GM18502 (cell line): Measurements from ENCODE around the gene GRID2.
"Not testable (repeated sequence)": the region's sequence is repeated elsewhere in the genome, so short reads cannot be mapped to it uniquely, and the experiment has no call there.

Source experiments
- ATAC-seq: cut with Tn5 transposase; IDR thresholded peaks from one replicate; pipeline ENCODE4 v1.9.1; 2021; ENCODE audit warnings: mild to moderate bottlenecking; ENCODE audit not compliant: unreplicated experiment, poor library complexity

GRID2 gene

DNA sequence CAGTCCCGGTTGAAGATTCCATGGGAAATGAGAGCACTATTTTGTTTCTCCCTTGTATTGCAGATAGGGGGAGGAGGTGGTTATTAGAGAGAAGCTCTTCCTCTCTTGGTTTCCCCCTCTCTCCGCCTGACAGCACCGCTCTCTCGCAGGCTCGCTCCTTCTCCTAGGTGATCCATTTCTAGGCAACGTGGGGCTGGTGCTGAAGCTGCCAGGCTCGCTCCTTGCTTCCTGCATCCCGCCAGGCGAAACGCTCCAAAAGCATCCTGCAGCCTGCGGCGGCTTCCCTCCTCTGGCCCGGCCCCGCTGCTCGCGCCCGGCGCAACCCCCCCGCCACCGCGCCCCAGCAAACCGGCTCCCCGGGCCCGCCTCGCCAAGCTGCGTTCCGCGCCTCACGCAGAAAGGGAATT, at the start of gene GRID2:
GRID2 (plus strand) TSS at position 346 of the 407 bp plus-strand sequence.
- ATAC-seq = no peak

DNA sequence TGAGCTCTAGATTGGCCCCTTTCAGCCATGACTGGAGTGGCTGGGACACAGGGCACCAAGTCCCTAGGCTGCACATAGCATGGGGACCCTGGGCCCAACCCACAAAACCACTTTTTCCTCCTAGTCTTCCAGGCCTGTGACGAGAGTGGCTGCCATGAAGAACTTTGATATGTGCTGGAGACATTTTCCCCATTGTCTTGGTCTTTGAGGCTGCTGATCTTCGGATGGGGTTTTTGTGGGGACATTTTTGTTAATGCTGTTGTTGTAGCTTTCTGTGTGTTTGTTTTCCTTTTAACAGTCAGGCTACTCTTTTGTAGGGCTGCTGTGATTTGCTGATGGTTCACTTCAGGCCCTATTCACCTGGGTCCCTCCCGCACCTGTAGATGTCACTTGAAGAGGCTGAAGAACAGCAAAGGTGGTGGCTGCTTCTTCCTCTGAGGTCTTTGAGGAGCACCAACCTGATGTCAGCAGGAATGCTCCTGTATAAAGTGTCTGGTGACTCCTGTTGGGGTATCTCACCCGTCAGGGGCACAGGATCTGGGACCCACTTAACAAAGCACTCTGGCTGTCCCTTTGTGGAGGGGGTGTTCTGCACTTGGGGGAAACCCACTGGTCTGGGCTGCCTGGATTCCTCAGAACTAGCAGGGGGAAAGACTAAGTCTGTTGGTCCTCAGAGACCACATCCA, 49.6 kb upstream of the GRID2 start:
- no peak for ATAC-seq

DNA sequence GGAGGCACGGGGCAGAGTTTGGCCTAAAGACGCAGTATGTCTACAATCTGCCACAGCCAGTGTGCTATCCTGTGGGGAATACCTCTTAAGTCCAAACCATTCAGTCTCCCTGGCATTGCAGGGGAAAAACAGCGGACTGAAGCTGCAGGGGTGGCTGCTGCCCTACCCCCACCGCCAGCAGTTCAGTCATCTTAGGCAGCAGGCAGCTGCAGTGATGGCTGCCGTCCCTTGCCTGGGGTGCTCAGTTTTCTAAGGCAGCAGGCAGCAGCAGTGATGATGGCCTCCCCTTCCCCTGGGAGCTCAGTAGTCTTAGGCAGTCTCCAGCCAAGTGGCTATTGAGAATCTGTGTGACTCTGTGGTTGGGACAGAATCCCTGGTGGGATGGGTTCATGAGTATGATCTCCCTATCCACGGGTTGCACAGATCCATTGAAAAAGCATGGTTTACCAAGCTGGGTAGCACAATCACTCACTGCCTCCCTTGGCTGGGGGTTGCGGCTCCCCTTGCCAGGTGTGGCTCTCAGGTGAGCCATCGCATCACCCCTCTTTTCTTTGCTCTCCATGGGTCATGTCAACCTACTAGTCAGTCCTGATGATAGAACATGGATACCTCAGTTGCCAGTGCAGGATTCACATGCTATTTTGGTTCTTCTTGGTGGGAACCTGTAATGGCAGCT, 48.9 kb upstream of the GRID2 start:
- no peak for ATAC-seq

DNA sequence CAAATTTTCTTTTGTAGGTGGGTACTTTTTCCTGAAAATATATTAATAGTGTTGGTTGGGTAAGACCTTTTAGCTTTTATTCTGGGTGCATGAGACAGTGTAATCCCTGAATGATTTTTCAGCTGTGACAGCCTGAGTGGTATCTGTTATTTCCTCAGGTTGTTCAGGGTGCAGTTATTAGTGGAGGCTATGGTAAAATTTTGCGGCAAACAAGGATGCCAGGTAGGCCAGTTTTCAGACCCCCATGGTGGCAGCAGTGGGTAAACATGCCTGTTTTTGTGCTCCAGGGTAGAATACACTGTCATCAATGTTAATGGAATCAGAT, 47.9 kb upstream of the GRID2 start:
- ATAC-seq = no peak

DNA sequence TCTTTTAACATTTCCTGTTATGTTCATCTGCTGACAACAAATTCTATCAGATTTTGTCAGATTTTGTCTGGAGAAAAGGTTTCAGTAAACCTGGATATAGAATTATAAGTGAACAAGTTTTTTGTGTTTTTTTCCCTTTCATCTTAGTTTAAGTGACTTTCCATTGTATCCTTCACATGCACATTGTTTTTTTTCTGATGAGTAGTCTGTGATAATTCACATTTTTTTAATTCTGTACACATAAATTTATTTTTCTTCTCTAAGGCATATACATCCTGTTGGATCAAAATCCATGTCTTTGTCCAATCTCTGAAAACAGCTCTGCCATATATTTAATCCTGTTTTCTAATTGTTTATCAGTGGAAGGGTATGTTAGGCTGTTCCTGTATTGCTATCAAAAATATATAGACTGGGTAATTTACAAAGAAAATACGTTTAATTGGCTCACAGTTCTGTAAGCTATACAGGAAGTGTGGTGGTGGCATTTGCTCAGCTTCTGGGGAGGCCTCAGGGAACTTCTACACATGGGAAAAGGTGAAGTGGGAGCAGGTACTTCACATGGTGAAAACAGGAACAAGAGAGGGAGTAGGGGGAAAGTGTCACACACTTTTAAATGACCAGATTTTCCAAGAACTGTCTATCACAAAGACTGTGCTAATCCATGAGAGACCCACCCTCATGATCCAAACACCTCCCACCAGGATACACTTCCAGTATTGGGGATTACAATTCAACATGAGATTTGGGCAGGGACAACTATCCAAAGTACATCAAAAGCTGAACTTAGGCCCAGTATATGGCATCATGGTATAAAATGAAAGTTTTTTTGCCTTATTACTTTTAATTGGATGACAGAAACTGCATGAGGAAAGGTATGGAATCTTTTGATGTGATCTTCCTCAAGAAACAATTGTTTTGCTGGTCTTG, 45.6 kb upstream of the GRID2 start:
- no peak for ATAC-seq

DNA sequence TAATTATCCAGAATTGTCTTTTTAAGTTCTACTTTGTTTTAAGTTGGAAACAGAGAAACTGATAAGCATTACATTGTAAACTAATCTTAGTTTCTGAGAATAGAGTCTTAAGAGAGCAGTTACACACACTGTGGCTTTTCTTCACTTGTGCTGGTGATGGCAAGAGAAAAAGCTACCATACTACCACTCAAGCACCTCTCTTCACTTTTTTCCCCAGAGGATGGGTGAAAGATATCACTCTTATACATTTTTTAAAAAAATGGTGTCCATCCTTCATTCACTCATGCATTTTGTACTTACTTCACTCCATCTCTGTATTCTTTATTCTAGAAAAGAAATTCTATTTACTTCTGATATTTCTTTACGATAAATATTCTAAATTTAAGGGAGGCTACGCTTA, 42.5 kb upstream of the GRID2 start:
- no peak for ATAC-seq

DNA sequence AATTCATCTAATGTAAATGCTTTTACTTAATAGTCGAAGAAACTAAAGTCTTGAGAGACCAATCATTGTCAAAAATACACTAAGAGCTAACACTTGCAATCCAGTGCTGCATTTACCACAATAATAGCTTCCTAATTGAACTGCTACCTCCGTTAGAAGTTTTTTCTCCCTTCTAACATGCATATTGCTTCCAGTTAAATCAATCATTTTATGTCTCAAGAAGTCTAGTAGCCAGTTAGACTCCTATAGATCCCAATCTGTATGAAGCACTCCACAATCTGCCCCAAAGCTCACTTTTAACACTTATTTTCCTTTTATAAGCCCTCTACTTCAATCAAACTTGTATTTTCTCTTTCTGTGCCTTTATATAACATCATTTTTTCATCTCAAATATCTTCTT, 41.4 kb upstream of the GRID2 start:
- ATAC-seq = no peak

DNA sequence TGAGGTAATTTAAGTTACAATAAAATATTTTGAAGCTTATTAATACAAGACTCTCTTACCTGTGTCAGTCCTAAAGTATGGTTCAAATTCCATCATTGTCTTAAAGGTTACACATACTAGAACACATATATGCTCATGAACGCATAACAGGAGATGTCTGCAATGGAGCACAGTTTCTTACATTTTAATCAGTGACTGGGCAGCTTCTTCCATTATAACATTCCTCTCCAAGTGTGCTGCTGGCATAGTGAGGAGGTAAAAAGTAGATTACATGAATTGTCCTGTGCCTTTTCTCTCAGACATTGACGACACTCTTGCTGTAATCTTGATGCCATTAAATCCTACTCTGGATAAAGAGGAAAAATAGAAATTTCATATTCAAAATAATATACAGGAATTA, 40.8 kb upstream of the GRID2 start:
- no peak for ATAC-seq

DNA sequence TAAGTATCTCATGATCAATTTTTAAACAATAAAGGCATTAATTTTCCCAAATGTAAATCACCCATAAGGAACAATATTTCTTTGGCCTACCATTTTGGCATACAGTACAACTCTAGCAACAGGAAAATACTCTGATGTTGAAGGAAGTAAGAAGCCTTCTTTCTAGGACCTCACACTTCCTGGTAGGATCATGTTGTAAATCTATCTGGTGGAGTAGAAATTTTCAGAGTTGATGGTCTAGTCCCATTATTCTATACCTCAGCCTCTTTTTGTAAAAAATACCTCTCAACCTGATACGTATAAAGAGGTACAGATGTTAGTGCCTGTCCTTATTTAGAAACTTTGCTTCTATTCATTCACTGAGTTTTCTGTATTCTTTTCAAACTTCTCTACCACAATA, 40.2 kb upstream of the GRID2 start:
- no peak for ATAC-seq

DNA sequence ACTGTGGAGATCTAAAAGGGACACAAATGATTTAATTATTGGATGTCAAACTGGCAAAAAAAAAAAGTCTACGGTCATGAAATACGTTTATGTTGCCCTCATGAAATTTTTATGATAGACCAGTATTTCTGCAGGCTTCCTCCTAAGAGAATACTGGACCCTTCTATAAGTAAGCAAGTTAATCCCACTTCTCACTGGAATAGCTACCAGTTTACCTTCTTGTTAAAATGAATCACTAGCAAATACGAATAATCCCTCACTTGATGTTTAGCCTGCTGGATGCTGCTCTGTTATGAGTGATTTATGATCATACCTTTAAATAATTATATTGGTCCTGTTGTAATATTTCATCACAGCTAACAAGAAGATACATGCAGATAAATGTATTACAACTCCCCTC, 39.6 kb upstream of the GRID2 start:
- ATAC-seq = no peak

DNA sequence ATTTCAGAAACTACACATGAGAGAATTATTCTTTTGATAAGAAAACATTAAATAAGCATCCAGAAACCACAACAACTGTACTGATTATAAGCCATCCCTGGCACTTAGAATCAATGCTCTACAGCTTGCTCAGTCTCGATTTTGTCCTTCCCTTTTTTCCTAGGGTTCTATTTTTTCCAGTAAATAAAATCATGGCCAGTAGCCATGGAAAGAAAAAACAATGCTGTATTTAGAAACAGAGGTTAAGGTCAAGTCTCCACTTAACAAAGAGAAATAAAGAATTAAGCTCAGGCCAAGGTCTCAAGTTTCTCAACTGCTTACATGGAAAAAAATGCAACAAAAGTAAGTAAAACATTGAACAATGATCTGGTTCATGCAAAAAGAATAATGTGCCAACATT, 38.7 kb upstream of the GRID2 start:
- no peak for ATAC-seq

DNA sequence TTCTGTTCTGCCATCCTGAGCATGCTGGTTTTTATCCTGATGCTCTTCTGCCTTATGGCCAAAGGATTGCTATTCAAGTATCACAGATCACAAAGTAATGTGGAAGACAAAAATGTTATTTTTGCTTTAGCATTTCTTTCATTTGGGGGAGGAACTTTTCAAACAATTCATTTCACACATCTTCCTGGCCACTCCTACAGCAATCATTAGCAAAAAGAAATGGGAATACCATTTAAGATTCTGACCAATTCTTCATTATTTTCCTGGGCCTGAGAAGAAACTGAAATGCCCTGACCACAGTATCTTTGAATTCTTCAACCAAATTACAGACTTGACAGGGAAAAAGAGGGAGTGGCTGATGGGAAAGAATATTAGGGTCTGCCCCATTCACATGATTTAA, 38.0 kb upstream of the GRID2 start:
- no peak for ATAC-seq

DNA sequence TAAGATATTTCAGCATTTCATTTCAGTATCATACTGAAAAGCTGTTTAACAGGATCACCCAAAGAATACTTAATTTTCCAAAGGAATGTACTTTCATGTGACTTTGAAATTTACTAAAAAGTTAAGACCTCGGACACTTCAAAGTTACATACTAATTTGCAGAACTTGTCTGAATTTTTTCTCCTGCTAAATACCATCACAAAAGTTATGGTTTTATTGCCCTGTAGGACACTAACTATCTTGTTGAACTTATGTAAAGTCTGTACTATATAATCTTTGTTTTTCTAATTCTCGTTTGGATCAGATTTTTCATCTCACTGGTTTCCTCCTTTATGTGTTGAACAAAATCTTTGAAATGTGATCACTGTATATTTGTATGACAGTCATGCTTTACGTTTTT, 37.2 kb upstream of the GRID2 start:
- ATAC-seq = no peak

DNA sequence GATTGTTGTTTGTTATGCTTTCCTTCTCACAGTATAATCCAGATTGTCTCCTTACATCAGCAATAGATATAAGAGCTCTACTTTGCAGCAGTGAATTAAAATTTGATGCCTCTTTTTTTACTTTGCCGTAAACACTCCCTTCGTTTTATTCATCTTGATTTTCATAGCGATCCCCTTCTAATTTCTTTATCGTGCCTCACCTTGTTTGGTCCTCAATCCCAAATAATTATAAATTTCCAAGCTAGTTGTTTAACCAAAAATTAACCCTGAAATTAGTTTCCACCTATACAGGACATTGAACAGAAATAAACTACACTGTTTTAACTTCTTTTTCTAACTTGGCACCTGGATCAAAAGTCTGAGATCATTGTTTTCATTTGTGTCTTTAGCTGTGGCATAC, 35.1 kb upstream of the GRID2 start:
- no peak for ATAC-seq

DNA sequence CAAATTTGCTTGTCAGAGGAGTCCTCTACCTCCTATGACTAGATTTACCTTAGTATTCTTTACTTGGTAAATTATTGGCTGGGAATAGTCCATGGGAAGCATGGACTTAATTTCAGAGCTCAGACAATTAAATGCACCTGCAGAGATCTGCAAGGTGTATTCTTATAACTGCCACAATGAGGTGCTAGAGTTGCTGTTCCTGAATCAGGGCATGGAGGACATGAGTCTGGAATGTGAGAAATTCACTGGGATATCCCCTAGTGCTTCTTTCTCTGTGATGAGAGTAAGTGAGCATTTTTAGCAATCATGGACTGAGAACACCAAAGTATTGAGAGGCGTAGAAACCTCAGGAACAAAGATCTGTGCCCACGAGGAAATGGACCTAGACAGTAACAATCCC, 32.9 kb upstream of the GRID2 start:
- ATAC-seq = no peak

DNA sequence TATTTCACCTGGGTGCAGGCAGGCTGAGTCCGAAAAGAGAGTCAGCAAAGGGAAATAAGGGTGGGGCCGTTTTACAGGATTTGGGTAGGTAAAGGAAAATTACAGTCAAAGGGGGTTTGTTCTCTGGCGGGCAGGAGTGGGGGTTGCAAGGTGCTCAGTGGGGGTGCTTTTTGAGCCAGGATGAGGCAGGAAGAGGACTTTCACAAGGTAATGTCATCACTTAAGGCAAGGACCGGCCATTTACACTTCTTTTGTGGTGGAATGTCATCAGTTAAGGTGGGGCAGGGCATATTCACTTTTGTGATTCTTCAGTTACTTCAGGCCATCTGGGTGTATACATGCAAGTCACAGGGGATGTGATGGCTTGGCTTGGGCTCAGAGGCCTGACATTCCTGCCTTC, 32.2 kb upstream of the GRID2 start:
- ATAC-seq = not testable (repeated sequence)

DNA sequence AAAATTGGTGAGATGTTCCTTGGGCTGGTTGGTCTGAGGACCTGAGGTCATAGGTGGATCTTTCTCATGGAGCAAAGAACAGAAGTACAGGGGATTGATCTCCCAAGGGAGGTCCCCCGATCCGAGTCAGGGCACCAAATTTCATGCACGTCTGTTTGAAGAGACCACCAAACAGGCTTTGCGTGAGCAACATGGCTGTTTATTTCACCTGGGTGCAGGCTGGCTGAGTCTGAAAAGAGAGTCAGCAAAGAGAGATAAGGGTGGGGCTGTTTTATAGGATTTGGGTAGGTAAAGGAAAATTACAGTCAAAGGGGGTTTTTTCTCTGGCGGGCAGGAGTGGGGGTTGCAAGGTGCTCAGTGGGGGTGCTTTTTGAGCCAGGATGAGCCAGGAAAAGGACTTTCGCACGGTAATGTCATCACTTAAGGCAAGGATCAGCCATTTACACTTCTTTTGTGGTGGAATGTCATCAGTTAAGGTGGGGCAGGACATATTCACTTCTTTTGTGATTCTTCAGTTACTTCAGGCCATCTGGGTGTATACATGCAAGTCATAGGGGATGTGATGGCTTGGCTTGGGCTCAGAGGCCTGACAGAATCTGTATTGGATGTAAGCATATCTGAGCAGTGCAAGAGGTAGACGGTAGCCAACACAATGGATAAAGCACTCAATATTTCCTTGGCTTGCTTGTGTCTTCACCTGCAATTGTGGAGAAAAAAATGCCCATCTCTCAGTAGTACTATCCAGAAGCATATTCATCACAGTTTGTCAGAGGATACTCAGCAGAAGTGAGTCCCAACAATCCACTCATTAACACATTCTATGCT, 26.5 kb upstream of the GRID2 start:
- not testable (repeated sequence) for ATAC-seq

DNA sequence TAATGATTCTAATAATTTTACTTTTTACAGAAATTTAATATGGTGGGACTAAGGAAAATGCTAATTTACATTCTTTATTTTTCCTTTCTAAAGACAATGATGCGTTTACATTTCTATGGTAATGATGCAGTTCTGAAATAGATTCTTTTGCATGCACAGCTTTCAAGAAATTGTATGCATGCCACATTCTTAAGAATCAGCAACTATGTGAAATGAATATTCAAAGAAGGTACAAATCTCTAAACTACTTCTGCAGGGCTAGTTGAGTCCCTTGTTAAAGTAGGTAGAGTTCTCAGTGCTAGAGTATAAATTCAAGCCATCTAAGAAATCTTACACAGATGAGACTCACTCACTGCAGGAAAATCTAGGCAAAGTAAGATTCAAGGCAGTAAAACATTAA, 24.5 kb upstream of the GRID2 start:
- ATAC-seq = no peak

DNA sequence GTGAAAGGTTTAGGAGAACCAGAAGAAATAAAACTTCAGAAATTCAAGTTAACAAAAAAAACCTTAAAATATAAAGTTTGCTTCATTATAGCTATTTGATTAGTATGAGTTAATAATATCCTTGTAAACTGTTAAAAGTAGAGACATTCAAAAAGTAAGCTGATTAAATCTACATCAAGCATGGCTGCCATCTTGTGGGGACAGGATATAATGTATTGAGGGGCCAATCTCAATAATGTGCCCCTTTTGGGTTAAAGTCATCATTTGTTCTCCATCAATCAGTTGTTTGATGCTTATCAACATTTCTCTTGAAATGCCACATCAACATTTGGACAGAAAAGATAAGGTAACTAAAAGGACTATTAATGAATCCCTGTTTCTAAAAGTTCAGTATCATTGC, 4.6 kb upstream of the GRID2 start:
- no peak for ATAC-seq

DNA sequence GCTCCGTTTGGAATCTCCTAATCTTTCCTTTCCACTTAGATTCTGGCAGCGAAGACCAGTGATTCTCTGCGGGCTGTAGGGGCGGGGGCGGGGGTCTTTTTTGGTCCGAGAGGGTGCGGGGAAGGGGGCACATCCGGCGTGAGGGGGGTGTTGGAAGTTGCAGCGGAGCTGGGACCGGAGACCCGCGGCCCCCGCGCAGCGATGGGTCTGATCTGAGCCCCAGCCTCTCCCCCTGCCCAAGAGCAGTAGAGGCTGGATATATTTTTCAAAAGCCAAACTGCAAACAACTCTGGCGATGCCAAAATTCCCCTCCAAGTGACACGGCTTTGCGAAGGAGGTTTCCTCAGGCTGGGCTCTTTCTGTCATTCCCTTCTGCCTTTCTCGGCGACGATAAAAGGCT, 355 bp downstream of the GRID2 start:
- ATAC-seq = no peak

DNA sequence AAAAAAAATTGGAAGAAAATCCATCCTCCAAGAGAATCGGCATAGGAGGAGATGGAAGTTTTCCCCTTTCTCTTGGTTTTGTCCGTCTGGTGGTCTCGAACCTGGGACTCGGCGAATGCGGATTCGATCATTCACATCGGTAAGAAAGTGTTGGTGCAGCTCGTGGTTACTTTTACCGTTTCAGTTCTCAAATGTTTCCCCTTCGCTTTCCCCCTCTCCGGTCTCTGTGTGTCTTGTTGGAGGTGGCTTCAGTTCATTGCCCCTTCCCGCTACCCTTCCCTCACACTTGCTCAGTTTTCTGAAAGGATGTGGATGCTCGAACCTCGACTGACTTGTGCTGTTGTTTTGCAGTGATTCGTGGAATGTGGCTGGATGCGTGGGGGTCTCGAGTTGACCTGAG, 840 bp downstream of the GRID2 start:
- ATAC-seq = no peak
